Neuronal stem cell (in vitro differentiated cells): ENCODE data around the gene TMEM204.

ENCODE experiments used
- DNase-seq: peaks from one replicate; pipeline ENCODE4 v3.0.0-alpha.2; 2013; ENCODE audit warnings: low spot score
- H2AFZ ChIP-seq: one replicate; pipeline ENCODE4 v1.6.1; 2013; ENCODE audit warnings: mild to moderate bottlenecking, low read length, inconsistent platforms
- H2AK5ac ChIP-seq: 2 replicates; pipeline ENCODE4 v1.6.1; 2013; ENCODE audit warnings: low read depth, mild to moderate bottlenecking, inconsistent platforms, low read length, moderate library complexity, mixed read lengths
- H2BK120ac ChIP-seq: 2 replicates; pipeline ENCODE4 v1.6.1; 2013; ENCODE audit warnings: low read depth, mild to moderate bottlenecking, inconsistent platforms, low read length, moderate library complexity, mixed read lengths
- H2BK12ac ChIP-seq: one replicate; pipeline ENCODE4 v1.6.1; 2013; ENCODE audit warnings: low read length, inconsistent platforms
- H2BK15ac ChIP-seq: 2 replicates; pipeline ENCODE4 v1.6.1; 2013; ENCODE audit warnings: mild to moderate bottlenecking, low read length, inconsistent platforms, mixed read lengths
- H2BK5ac ChIP-seq: one replicate; pipeline ENCODE4 v1.6.1; 2013; ENCODE audit warnings: inconsistent platforms, mild to moderate bottlenecking, low read length, moderate library complexity
- H3K14ac ChIP-seq: one replicate; pipeline ENCODE4 v1.6.1; 2013; ENCODE audit warnings: low read length, inconsistent platforms
- H3K18ac ChIP-seq: 2 replicates; pipeline ENCODE4 v1.6.1; 2013; ENCODE audit warnings: low read length, inconsistent platforms
- H3K23ac ChIP-seq: 2 replicates; pipeline ENCODE4 v1.6.1; 2013; ENCODE audit warnings: low read depth, mild to moderate bottlenecking, mixed read lengths, low read length, inconsistent platforms; ENCODE audit not compliant: poor library complexity
- H3K27ac ChIP-seq: replicated peaks from 3 replicates; pipeline ENCODE4 v1.5.1; 2013; ENCODE audit warnings: low read length, inconsistent platforms
- H3K27me3 ChIP-seq, 3 experiments: 2 replicates each; pipeline ENCODE4 v1.6.1; 2013; ENCODE audit warnings: low read length in 3 of 3, mild to moderate bottlenecking in 2 of 3, inconsistent platforms in 1 of 3, low read depth in 1 of 3, mixed read lengths in 1 of 3, moderate library complexity in 1 of 3; ENCODE audit not compliant: control insufficient read depth in 3 of 3, insufficient read depth in 3 of 3
- H3K36me3 ChIP-seq, 2 donors: replicated peaks in 1 of 2; 2 replicates each; pipeline ENCODE4 v1.6.1; 2013; ENCODE audit warnings: low read length in 2 of 2; ENCODE audit not compliant: control insufficient read depth in 2 of 2, insufficient read depth in 2 of 2
- H3K4ac ChIP-seq: 2 replicates; pipeline ENCODE4 v1.6.1; 2013; ENCODE audit warnings: inconsistent platforms, mild to moderate bottlenecking, low read length, moderate library complexity
- H3K4me1 ChIP-seq, 2 donors: 1 replicate in 1 of 2; 2 replicates in 1 of 2; pipeline ENCODE4 v1.6.1; 2013; ENCODE audit warnings: low read length in 2 of 2, low read depth in 1 of 2; ENCODE audit not compliant: control insufficient read depth in 2 of 2, insufficient read depth in 1 of 2
- H3K4me2 ChIP-seq: one replicate; pipeline ENCODE4 v1.6.1; 2013; ENCODE audit warnings: mild to moderate bottlenecking, low read length, inconsistent platforms; ENCODE audit not compliant: insufficient read depth, poor library complexity, severe bottlenecking
- H3K4me3 ChIP-seq, 2 donors: 2 replicates each; pipeline ENCODE4 v1.5.1; 2013; ENCODE audit warnings: low read length in 2 of 2, mild to moderate bottlenecking in 2 of 2, inconsistent platforms in 1 of 2, moderate library complexity in 1 of 2
- H3K79me1 ChIP-seq: one replicate; pipeline ENCODE4 v1.6.1; 2013; ENCODE audit warnings: low read depth, mild to moderate bottlenecking, inconsistent platforms, low read length, moderate library complexity
- H3K9ac ChIP-seq: one replicate; pipeline ENCODE4 v1.6.1; 2013; ENCODE audit warnings: mild to moderate bottlenecking, low read depth, low read length, inconsistent platforms; ENCODE audit not compliant: poor library complexity
- H3K9me3 ChIP-seq, 2 donors: replicated peaks in 1 of 2; 2 replicates each; pipeline versions ENCODE3 to v1.6.1; 2013; ENCODE audit warnings: low read length in 2 of 2, mild to moderate bottlenecking in 2 of 2, inconsistent platforms in 1 of 2, low read depth in 1 of 2, mixed read lengths in 1 of 2, moderate library complexity in 1 of 2; ENCODE audit not compliant: control insufficient read depth in 2 of 2, insufficient read depth in 1 of 2
- H4K8ac ChIP-seq: one replicate; pipeline ENCODE4 v1.6.1; 2013; ENCODE audit warnings: low read depth, mild to moderate bottlenecking, inconsistent platforms, low read length, moderate library complexity
- H4K91ac ChIP-seq: one replicate; pipeline ENCODE4 v1.6.1; 2013; ENCODE audit warnings: low read length, low read depth, mild to moderate bottlenecking, inconsistent platforms; ENCODE audit not compliant: poor library complexity
- WGBS, 2 donors: extraction: QIAGEN DNeasy Blood & Tissue Kit; methylation state at CpG; one replicate each; pipeline ENCODE4 v1.1.7; 2013; ENCODE audit warnings: missing lambda C conversion rate in 2 of 2, mixed read lengths in 1 of 2; ENCODE audit not compliant: insufficient read length in 2 of 2, insufficient replicate concordance in 1 of 2; ENCODE audit errors: extremely low coverage in 2 of 2; 5-methylcytosine and 5-hydroxymethylcytosine counted together

Gene TMEM204

GRCh38 chr16:1514507-1514906 lies 19.0 kb upstream of the TMEM204 start:
- Histone ChIP-seq H2AK5ac (no peak overlapping the region), H2BK5ac (no peak overlapping the region), H3K4me1 (no peaks in the 10 kb centered on the region), H3K27me3 (no peaks in the 10 kb centered on the region), H4K8ac (no peak overlapping the region), H3K4me2 (no peak overlapping the region), H3K18ac (no peak overlapping the region), H3K9me3 (peaks cover 6 to 7% of the 10 kb centered on the region in 2 donors), H3K4me3 (no peak overlapping the region), H2BK15ac (no peak overlapping the region), H3K79me1 (peaks cover 2% of the 10 kb centered on the region), H2AFZ (no peak overlapping the region), H3K14ac (no peak overlapping the region), H3K36me3 (peaks cover 23 to 65% of the 10 kb centered on the region in 2 donors), H2BK12ac (no peak overlapping the region), H3K27ac (no peak overlapping the region), H3K23ac (no peak overlapping the region), H4K91ac (no peak overlapping the region), H2BK120ac (no peak overlapping the region), H3K4ac (no peak overlapping the region), H3K9ac (no peak overlapping the region)
- no peak for DNase-seq
- no CpG with 5 or more reads among the region's 3 CpGs for WGBS, 2 donors

DNA sequence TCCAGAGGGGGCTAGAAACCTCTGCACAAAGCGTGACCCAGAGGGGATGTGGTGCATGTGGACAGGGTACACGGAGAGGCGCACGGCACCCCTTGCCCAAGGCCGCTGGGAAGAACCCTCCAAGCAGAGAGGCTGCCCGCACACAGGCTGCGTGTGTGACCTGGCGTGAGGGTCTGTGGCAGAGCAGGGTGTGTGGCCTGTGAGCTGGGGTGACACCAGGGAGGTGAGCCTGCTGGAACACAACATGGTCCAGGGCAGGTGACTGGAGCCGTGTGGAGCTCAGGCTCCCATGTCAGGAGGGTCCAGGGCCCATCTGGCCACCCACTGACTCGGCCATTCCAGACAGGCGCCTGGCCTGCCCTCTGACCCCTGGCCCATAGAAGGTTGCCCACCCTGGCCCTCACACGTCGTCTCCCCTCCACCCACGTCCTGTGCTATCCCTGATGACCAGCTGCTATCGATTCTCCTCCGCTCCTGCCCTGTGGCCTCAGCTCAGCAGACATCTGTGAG lies 14.8 kb upstream of the TMEM204 start:
- DNase-seq, result no peak
- Histone ChIP-seq H3K27me3 (no peaks in the 10 kb centered on the region), H3K36me3 (peaks cover 26 to 54% of the 10 kb centered on the region in 2 donors), H4K8ac (no peak overlapping the region), H3K14ac (no peak overlapping the region), H2AFZ (no peak overlapping the region), H3K4me1 (no peaks in the 10 kb centered on the region), H3K18ac (peak overlapping the region; percentile 44), H4K91ac (no peak overlapping the region), H3K27ac (no peak overlapping the region), H3K9ac (peak overlapping the region; percentile 38), H3K4me2 (no peak overlapping the region), H3K9me3 (peaks cover 4 to 7% of the 10 kb centered on the region in 2 donors), H3K79me1 (no peaks in the 10 kb centered on the region), H3K4ac (no peak overlapping the region), H3K23ac (no peak overlapping the region), H2BK15ac (no peak overlapping the region), H2BK5ac (no peak overlapping the region), H2AK5ac (no peak overlapping the region), H2BK12ac (peak overlapping the region; percentile 41), H2BK120ac (no peak overlapping the region), H3K4me3 (peak overlapping the region in 1 of 2 donors; percentile 59)
- WGBS, 2 donors, result no CpG with 5 or more reads among the region's 16 CpGs

GRCh38 chr16:1519831-1520230 lies 13.6 kb upstream of the TMEM204 start:
- no peak overlapping the region for H2BK15ac ChIP-seq
- no peak overlapping the region for H3K23ac ChIP-seq
- H3K9me3 ChIP-seq, result peaks cover 0 to 2% of the 10 kb centered on the region in 2 donors
- no peaks in the 10 kb centered on the region for H3K79me1 ChIP-seq
- no peak overlapping the region for H3K4me2 ChIP-seq
- H3K27ac ChIP-seq, result no peak overlapping the region
- H2BK120ac ChIP-seq, result no peak overlapping the region
- H3K4ac ChIP-seq, result no peak overlapping the region
- H3K9ac ChIP-seq, result no peak overlapping the region
- H3K4me1 ChIP-seq, result no peaks in the 10 kb centered on the region
- H3K27me3 ChIP-seq, result no peaks in the 10 kb centered on the region
- DNase-seq, result no peak
- H3K18ac ChIP-seq, result no peak overlapping the region
- H2AFZ ChIP-seq, result no peak overlapping the region
- no peak overlapping the region for H2BK12ac ChIP-seq
- no peak overlapping the region for H3K4me3 ChIP-seq
- H2BK5ac ChIP-seq, result no peak overlapping the region
- no peak overlapping the region for H4K91ac ChIP-seq
- no peak overlapping the region for H2AK5ac ChIP-seq
- H3K14ac ChIP-seq, result no peak overlapping the region
- peaks cover 24 to 50% of the 10 kb centered on the region in 2 donors for H3K36me3 ChIP-seq
- WGBS, 2 donors, result no CpG with 5 or more reads among the region's 17 CpGs
- H4K8ac ChIP-seq, result no peak overlapping the region

DNA sequence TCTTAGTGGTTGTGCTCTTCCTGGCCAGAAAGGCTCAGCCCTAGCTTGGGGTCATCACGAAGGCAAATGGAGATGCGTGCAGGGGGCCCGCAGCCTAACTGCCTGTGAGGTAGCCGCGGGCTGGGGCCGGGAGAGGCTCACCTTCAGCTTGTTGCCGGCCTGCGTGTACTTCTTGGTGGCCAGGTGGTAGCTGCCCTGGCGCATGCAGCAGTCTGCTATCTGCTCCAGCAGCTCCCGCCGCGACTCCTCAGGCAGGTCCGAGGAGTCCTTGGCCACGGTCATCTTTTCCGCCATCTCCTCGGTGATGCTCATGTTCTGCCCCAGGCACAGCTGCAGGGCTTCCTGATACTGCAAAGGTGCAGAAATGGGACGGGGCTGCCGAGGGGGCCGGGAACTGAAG lies 13.0 kb upstream of the TMEM204 start:
- H3K18ac ChIP-seq, result no peak overlapping the region
- no peak overlapping the region for H3K4me3 ChIP-seq
- no peaks in the 10 kb centered on the region for H3K27me3 ChIP-seq
- WGBS, 2 donors, result no CpG with 5 or more reads among the region's 19 CpGs
- no peak overlapping the region for H3K4me2 ChIP-seq
- H4K91ac ChIP-seq, result no peak overlapping the region
- no peak overlapping the region for H3K9ac ChIP-seq
- no peaks in the 10 kb centered on the region for H3K4me1 ChIP-seq
- DNase-seq, result no peak
- H3K14ac ChIP-seq, result no peak overlapping the region
- H2BK120ac ChIP-seq, result no peak overlapping the region
- no peak overlapping the region for H2AFZ ChIP-seq
- no peak overlapping the region for H3K4ac ChIP-seq
- H4K8ac ChIP-seq, result no peak overlapping the region
- no peak overlapping the region for H3K23ac ChIP-seq
- no peak overlapping the region for H2BK5ac ChIP-seq
- H2AK5ac ChIP-seq, result no peak overlapping the region
- no peak overlapping the region for H2BK15ac ChIP-seq
- H3K36me3 ChIP-seq, result peaks cover 24 to 47% of the 10 kb centered on the region in 2 donors
- H2BK12ac ChIP-seq, result no peak overlapping the region
- H3K79me1 ChIP-seq, result peaks cover 2% of the 10 kb centered on the region
- H3K9me3 ChIP-seq, result peaks cover 0 to 2% of the 10 kb centered on the region in 2 donors
- no peak overlapping the region for H3K27ac ChIP-seq
